Measurements from ENCODE around the gene SPHK2.
"Not testable (repeated sequence)": the region's sequence is repeated elsewhere in the genome, so short reads cannot be mapped to it uniquely, and the experiment has no call there.

SPHK2 gene

DNA sequence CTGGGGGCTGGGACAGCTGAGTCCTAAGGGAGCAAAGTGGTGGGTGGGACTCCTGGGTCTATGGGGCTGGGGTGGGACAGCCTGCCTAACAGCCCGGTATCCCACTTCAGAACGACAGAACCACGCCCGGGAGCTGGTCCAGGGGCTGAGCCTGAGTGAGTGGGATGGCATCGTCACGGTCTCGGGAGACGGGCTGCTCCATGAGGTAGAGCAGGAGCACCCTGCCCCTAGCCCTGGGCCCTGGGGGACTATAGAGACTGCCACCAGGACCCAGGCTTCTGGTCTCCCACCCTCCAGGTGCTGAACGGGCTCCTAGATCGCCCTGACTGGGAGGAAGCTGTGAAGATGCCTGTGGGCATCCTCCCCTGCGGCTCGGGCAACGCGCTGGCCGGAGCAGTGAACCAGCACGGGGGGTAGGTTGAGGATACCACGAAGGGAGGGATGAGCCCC is 8.6 kb downstream of the SPHK2 start:
- H3K36me3 Mint-ChIP-seq, result peaks cover 48% of the 10 kb centered on the region
- H3K9me3 Mint-ChIP-seq, result no peaks in the 10 kb centered on the region
- H3K4me1 Mint-ChIP-seq, result peaks cover 44% of the 10 kb centered on the region
- no peak for DNase-seq (ENCODE audit: low spot score in 2 of 2)
- H3K4me3 Mint-ChIP-seq, result no peak overlapping the region
- H3K27ac Mint-ChIP-seq, result peak overlapping the region; percentile 69
- ATAC-seq, result no peak

DNA sequence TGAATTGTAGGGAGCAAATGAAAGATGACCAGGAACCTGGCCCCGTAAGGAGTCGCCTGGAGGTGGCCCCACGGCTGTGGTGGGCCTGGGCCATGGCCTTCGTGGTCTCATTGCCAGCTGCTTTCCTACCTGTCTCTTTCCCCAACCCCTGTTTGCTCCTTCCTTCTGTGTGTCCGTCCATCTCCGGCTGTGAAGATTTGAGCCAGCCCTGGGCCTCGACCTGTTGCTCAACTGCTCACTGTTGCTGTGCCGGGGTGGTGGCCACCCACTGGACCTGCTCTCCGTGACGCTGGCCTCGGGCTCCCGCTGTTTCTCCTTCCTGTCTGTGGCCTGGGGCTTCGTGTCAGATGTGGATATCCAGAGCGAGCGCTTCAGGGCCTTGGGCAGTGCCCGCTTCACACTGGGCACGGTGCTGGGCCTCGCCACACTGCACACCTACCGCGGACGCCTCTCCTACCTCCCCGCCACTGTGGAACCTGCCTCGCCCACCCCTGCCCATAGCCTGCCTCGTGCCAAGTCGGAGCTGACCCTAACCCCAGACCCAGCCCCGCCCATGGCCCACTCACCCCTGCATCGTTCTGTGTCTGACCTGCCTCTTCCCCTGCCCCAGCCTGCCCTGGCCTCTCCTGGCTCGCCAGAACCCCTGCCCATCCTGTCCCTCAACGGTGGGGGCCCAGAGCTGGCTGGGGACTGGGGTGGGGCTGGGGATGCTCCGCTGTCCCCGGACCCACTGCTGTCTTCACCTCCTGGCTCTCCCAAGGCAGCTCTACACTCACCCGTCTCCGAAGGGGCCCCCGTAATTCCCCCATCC is 9.4 kb downstream of the SPHK2 start:
- H3K27ac Mint-ChIP-seq, result no peak overlapping the region

DNA sequence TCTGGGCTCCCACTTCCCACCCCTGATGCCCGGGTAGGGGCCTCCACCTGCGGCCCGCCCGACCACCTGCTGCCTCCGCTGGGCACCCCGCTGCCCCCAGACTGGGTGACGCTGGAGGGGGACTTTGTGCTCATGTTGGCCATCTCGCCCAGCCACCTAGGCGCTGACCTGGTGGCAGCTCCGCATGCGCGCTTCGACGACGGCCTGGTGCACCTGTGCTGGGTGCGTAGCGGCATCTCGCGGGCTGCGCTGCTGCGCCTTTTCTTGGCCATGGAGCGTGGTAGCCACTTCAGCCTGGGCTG is 9.9 kb downstream of the SPHK2 start:
- H3K4me1 Mint-ChIP-seq, result peaks cover 35% of the 10 kb centered on the region
- ATAC-seq (no peak), DNase-seq (ENCODE audit: low spot score in 2 of 2) (no peak)
- no peak overlapping the region for H3K4me3 Mint-ChIP-seq
- no peak overlapping the region for H3K27ac Mint-ChIP-seq
- H3K9me3 Mint-ChIP-seq, result no peaks in the 10 kb centered on the region
- H3K36me3 Mint-ChIP-seq, result peaks cover 36% of the 10 kb centered on the region

More for the DNA sequence above, 9.4 kb downstream of the SPHK2 start:
- Mint-ChIP-seq H3K4me3 (no peak overlapping the region), H3K4me1 (peaks cover 37% of the 10 kb centered on the region), H3K36me3 (peaks cover 41% of the 10 kb centered on the region), H3K9me3 (no peaks in the 10 kb centered on the region)
- DNase-seq (ENCODE audit: low spot score in 2 of 2), result no peak
- ATAC-seq, result no peak

DNA sequence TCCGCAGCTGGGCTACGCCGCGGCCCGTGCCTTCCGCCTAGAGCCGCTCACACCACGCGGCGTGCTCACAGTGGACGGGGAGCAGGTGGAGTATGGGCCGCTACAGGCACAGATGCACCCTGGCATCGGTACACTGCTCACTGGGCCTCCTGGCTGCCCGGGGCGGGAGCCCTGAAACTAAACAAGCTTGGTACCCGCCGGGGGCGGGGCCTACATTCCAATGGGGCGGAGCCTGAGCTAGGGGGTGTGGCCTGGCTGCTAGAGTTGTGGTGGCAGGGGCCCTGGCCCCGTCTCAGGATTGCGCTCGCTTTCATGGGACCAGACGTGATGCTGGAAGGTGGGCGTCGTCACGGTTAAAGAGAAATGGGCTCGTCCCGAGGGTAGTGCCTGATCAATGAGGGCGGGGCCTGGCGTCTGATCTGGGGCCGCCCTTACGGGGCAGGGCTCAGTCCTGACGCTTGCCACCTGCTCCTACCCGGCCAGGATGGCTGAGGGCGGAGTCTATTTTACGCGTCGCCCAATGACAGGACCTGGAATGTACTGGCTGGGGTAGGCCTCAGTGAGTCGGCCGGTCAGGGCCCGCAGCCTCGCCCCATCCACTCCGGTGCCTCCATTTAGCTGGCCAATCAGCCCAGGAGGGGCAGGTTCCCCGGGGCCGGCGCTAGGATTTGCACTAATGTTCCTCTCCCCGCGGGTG is 10.4 kb downstream of the SPHK2 start:
- Mint-ChIP-seq H3K4me1 (peaks cover 35% of the 10 kb centered on the region), H3K4me3 (no peak overlapping the region), H3K27ac (no peak overlapping the region), H3K36me3 (peaks cover 38% of the 10 kb centered on the region), H3K9me3 (no peaks in the 10 kb centered on the region)
- DNase-seq (ENCODE audit: low spot score in 2 of 2) (no peak), ATAC-seq (no peak)

DNA sequence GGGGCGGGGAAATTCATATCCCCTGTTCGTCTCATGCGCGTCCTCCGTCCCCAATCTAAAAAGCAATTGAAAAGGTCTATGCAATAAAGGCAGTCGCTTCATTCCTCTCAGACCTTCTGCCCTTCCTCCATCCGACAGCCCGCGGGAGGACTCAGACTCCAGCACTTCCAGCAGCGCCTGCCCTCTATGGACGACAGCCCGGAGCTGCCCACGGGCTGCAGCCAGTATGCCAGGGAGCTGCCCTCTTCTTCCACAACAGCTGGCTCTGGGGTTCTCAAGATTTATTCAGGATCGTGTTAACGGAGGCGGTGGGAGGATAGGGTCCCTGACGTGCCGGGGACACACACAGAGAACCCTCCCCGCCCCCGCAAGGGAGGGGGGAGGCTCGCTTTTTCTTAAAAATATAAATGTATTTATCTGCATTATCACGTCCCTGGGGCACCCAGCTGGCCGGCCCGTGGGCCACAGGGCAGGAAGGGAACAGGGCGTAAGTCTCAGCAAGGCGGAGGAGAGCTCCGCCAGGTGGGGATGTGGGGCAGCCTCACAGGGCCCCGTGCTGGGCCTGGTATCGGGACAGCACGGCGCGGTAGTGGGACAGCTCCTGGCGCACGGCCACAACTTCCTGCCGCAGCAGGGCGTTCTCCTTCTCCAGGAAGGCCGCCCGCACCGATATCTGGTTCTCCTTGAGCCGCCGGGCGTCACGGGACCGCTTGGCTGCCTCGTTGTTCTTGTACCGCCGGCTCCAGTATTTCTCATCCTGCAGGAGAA is 11.2 kb downstream of the SPHK2 start:
- H3K36me3 Mint-ChIP-seq, result peaks cover 39% of the 10 kb centered on the region
- DNase-seq (ENCODE audit: low spot score in 2 of 2), result no peak

DNA sequence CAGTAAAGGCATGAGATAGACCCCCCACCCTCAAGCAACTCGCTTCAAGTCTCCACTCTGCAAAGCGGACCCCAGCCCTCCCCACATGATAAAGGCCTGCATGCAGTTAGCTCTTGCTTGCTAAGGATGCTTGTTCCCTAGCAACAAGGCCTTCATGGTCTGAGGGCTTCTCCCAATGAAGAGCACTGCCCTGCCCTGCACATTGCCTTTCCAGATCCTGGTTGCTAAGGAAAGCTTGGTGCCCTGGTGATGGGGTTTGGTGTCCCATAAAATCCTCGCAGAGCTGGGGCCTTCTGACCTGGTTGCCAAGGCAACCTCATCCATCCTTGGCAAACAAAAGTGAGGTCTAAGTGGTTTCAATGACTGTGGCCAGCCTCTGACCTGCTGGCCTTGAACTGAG is 11.9 kb downstream of the SPHK2 start:
- Mint-ChIP-seq H3K27ac (peak overlapping the region; percentile 45), H3K36me3 (peaks cover 38% of the 10 kb centered on the region), H3K4me1 (peaks cover 36% of the 10 kb centered on the region), H3K9me3 (no peaks in the 10 kb centered on the region), H3K4me3 (no peak overlapping the region)
- ATAC-seq (no peak), DNase-seq (ENCODE audit: low spot score in 2 of 2) (no peak)

More for the DNA sequence above, 11.2 kb downstream of the SPHK2 start:
- ATAC-seq, result no peak
- peaks cover 33% of the 10 kb centered on the region for H3K4me1 Mint-ChIP-seq
- H3K9me3 Mint-ChIP-seq, result no peaks in the 10 kb centered on the region
- H3K27ac Mint-ChIP-seq, result peak overlapping the region; percentile 45
- H3K4me3 Mint-ChIP-seq, result no peak overlapping the region

DNA sequence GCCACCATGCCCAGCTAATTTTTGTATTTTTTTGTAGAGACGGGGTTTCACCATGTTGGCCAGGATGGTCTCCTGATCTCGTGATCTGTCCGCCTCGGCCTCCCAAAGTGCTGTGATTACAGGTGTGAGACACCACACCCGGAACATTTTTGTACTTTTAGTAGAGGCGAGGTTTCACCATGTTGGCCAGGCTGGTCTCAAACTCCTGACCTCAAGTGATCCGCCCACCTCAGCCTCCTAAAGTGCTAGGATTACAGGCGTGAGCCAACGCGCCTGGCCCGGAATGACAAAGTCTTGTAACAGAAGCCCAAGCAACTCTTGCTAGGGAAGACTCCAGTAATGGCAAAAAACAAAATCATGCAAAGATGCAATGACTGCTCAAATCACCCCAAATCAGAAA is 13.0 kb downstream of the SPHK2 start:
- ATAC-seq; H3K4me3 Mint-ChIP-seq; DNase-seq (ENCODE audit: low spot score in 2 of 2); H3K27ac Mint-ChIP-seq; H3K9me3 Mint-ChIP-seq: not testable (repeated sequence)
- Mint-ChIP-seq H3K4me1 (peaks cover 33% of the 10 kb centered on the region), H3K36me3 (peaks cover 40% of the 10 kb centered on the region)

DNA sequence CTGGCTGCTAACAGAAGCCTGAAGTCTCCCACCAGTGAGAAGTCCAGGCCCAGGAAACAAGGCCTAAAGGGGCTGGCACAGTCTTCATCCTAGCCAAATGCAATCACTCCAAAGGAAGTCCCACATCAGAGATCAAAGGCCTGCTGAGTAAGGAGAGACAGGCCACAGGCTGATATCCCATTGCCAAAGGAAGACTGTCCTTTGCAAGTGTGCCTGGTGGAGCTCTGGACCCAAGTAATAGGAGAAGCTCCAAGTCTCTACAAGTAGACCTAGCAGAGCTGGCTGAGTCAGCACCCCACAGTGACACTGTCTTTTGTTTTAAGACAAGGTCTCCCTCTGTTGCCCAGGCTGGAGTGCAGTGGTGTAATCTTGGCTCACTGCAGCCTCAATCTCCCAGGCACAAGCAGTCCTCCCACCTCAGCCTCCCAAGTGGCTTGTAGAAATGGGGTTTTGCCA is 13.4 kb downstream of the SPHK2 start:
- no peak for ATAC-seq
- Mint-ChIP-seq H3K9me3 (no peaks in the 10 kb centered on the region), H3K4me3 (no peak overlapping the region), H3K36me3 (peaks cover 44% of the 10 kb centered on the region), H3K4me1 (peaks cover 33% of the 10 kb centered on the region), H3K27ac (no peak overlapping the region)
- DNase-seq (ENCODE audit: low spot score in 2 of 2), result no peak

GRCh38 chr19:48633148-48634035 is 14.1 kb downstream of the SPHK2 start:
- no peak for DNase-seq (ENCODE audit: low spot score in 2 of 2)
- Mint-ChIP-seq H3K27ac (peak overlapping the region; percentile 89), H3K4me1 (peaks cover 40% of the 10 kb centered on the region), H3K4me3 (peak overlapping the region; percentile 89), H3K9me3 (peaks cover under 1% of the 10 kb centered on the region), H3K36me3 (peaks cover 51% of the 10 kb centered on the region)
- no peak for ATAC-seq

- peak overlapping the region; percentile 89 for H3K27ac Mint-ChIP-seq
- H3K36me3 Mint-ChIP-seq, result peaks cover 54% of the 10 kb centered on the region
- peaks cover 3% of the 10 kb centered on the region for H3K9me3 Mint-ChIP-seq
- peaks cover 40% of the 10 kb centered on the region for H3K4me1 Mint-ChIP-seq
- ATAC-seq (no peak), DNase-seq (ENCODE audit: low spot score in 2 of 2) (no peak)
- peak overlapping the region; percentile 89 for H3K4me3 Mint-ChIP-seq
Measured at GRCh38 chr19:48634036-48634342, 14.7 kb downstream of the SPHK2 start.

DNA sequence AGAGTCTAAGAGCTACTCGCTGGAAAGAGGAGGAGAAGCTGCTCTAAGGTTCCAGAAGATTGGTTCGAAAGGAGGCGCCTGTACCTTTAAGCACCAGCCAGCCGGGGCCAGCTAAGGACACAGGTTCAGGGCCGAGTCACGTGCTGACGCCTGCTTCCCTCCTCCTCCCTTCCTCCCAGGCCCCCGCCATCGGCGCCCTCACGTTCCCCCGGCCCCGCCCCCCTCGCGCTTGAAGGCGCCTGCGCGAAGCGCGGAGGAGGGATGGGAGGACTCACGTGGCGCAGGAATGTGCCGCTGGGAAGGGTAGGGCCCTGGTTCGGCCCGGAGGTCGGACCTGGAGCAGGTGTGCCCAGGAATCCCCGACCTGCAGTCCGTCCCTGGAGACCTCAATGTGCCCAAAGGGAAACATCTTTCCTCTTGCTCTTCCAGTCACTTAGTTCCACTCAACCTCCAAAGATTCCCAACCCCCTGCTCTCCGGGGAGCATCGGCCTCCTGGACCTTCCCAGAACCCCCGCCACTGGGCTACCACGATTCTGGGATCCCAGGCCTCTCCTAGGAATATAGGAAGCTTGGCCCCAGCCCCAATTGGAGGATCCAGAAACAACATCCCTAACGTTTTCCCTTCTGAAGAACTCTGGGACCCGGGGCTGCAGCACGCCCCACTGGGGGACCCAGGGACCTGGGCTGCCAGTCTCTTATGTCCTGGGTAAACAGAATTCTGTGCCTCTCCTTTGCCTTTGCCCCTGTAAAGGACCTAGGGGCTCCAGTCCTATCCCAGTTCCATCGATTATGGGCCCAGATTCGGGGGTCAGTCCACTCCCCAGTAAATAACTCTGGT is 15.3 kb downstream of the SPHK2 start:
- Mint-ChIP-seq H3K4me3 (peak overlapping the region; percentile 89), H3K36me3 (peaks cover 54% of the 10 kb centered on the region), H3K27ac (peak overlapping the region; percentile 89), H3K4me1 (peaks cover 44% of the 10 kb centered on the region), H3K9me3 (peaks cover 3% of the 10 kb centered on the region)
- peak; percentile 79 to 93 for DNase-seq (ENCODE audit: low spot score in 2 of 2)
- ATAC-seq, result peak; percentile 48

- Mint-ChIP-seq H3K36me3 (peaks cover 46% of the 10 kb centered on the region), H3K27ac (peak overlapping the region; percentile 89), H3K4me3 (peak overlapping the region; percentile 89), H3K4me1 (peaks cover 50% of the 10 kb centered on the region), H3K9me3 (peaks cover 3% of the 10 kb centered on the region)
- peak; percentile 78 to 87 for DNase-seq (ENCODE audit: low spot score in 2 of 2)
- peak; percentile 3 for ATAC-seq
Measured at GRCh38 chr19:48635263-48635965, 16.1 kb downstream of the SPHK2 start.

- H3K4me3 Mint-ChIP-seq, result peak overlapping the region; percentile 89
- peaks cover 50% of the 10 kb centered on the region for H3K4me1 Mint-ChIP-seq
- H3K27ac Mint-ChIP-seq, result peak overlapping the region; percentile 86
- peaks cover 3% of the 10 kb centered on the region for H3K9me3 Mint-ChIP-seq
- peaks cover 44% of the 10 kb centered on the region for H3K36me3 Mint-ChIP-seq
- no peak for DNase-seq (ENCODE audit: low spot score in 2 of 2)
- ATAC-seq, result no peak
Measured at GRCh38 chr19:48635966-48636858, 16.9 kb downstream of the SPHK2 start.

All from stimulated activated effector memory CD8-positive, alpha-beta T cell treated with anti-CD3 and anti-CD28 coated beads, Interleukin-12 subunit alpha, Interleukin-12 subunit beta, amount 100 ng/mL, for 72 hours (primary cell).